ENCODE data around the gene DHRSX. TPM values are rescaled to one million over a fixed set of nuclear protein-coding genes. Genes with fewer than 3 reads are reported as not detected.
A peak's percentile ranks its signal among the peaks of the same experiment; 100 is the strongest.

The DHRSX gene
- total and polyA plus RNA-seq, 2 experiments from 2014 or later, result 15.2 to 30.2 TPM

DNA sequence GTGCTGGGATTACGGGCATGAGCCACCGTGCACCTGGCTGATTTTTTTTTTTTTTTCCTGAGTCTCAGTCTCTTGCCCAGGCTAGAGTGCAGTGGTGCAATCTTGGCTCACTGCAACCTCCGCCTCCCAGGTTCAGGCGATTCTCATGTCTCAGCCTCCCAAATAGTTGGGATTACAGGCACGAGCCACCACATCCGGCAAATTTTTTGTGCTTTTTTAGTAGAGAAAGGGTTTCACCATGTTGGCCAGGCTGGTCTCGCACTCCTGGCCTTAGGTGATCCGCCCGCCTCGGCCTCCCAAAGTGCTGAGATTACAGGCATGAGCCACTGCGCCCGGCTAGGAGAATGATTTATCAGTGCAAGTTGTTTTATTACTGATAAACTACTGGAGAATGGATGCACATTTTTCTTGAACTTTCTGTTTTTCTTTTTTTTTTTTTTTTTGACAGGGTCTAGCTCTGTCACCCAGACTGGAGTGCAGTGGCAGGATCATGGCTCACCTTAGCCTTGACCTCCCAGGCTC, 39.7 kb upstream of the DHRSX start:
- H3K9me2 ChIP-seq (ENCODE audit: insufficient read depth), result no peaks in the 10 kb centered on the region
- H4K20me1 ChIP-seq (ENCODE audit: insufficient read depth), result no peaks in the 10 kb centered on the region
- H3K9ac ChIP-seq, result no peak overlapping the region
- no peaks in the 10 kb centered on the region for H3K79me2 ChIP-seq (ENCODE audit: insufficient read depth)
- no peaks in the 10 kb centered on the region for H3K36me3 ChIP-seq (ENCODE audit: low read depth)
- no peak overlapping the region for H3K4me3 ChIP-seq
- no peaks in the 10 kb centered on the region for H3K4me1 ChIP-seq (ENCODE audit: insufficient read depth)
- no peak overlapping the region for H3K27ac ChIP-seq
- H3K4me2 ChIP-seq (ENCODE audit: unreplicated experiment), result no peak overlapping the region
- no peak overlapping the region for H2AFZ ChIP-seq
- in situ Hi-C loops (cut with MboI), result no loop called here
- H3F3A ChIP-seq (ENCODE audit: insufficient read depth), result no peaks in the 10 kb centered on the region
- DNase-seq, result no peak
- WGBS, 2 experiments (ENCODE audit: low coverage in 1 of 2, low lambda C conversion rate in 2 of 2, missing lambda C conversion rate in 2 of 2), result 80 to 85% methylated on average over 11 to 12 of the region's 12 CpGs
- H3K27me3 ChIP-seq (replicated peaks; ENCODE audit: insufficient read depth), result peaks cover 29% of the 10 kb centered on the region
- H3K9me3 ChIP-seq (ENCODE audit: low read depth), result no peaks in the 10 kb centered on the region
- no peak for TF ChIP-seq EZH2phosphoT487 (IDR thresholded peaks at IDR 0.05; ENCODE audit: insufficient read depth, low read depth)
- TF ChIP-seq EZH2 (IDR thresholded peaks at IDR 0.05; ENCODE audit: insufficient read depth, poor library complexity, severe bottlenecking), result no peak

GRCh38 chrX:2539586-2539985, 38.8 kb upstream of the DHRSX start:
- Histone ChIP-seq H3K9me3 (ENCODE audit: low read depth) (no peaks in the 10 kb centered on the region), H2AFZ (no peak overlapping the region), H3K27ac (no peak overlapping the region), H3K9ac (no peak overlapping the region), H3K9me2 (ENCODE audit: insufficient read depth) (no peaks in the 10 kb centered on the region), H3K36me3 (ENCODE audit: low read depth) (no peaks in the 10 kb centered on the region), H3K4me3 (no peak overlapping the region), H3K4me1 (ENCODE audit: insufficient read depth) (no peaks in the 10 kb centered on the region), H4K20me1 (ENCODE audit: insufficient read depth) (no peaks in the 10 kb centered on the region), H3K79me2 (ENCODE audit: insufficient read depth) (no peaks in the 10 kb centered on the region), H3F3A (ENCODE audit: insufficient read depth) (no peaks in the 10 kb centered on the region), H3K4me2 (ENCODE audit: unreplicated experiment) (no peak overlapping the region), H3K27me3 (replicated peaks; ENCODE audit: insufficient read depth) (peaks cover 29% of the 10 kb centered on the region)
- TF ChIP-seq EZH2phosphoT487 (IDR thresholded peaks at IDR 0.05; ENCODE audit: insufficient read depth, low read depth), result no peak
- no peak for TF ChIP-seq EZH2 (IDR thresholded peaks at IDR 0.05; ENCODE audit: insufficient read depth, poor library complexity, severe bottlenecking)
- no peak for DNase-seq
- 71 to 75% methylated on average over 3 of the region's 3 CpGs for WGBS, 2 experiments (ENCODE audit: low coverage in 1 of 2, low lambda C conversion rate in 2 of 2, missing lambda C conversion rate in 2 of 2)
- in situ Hi-C loops (cut with MboI), result no loop called here

DNA sequence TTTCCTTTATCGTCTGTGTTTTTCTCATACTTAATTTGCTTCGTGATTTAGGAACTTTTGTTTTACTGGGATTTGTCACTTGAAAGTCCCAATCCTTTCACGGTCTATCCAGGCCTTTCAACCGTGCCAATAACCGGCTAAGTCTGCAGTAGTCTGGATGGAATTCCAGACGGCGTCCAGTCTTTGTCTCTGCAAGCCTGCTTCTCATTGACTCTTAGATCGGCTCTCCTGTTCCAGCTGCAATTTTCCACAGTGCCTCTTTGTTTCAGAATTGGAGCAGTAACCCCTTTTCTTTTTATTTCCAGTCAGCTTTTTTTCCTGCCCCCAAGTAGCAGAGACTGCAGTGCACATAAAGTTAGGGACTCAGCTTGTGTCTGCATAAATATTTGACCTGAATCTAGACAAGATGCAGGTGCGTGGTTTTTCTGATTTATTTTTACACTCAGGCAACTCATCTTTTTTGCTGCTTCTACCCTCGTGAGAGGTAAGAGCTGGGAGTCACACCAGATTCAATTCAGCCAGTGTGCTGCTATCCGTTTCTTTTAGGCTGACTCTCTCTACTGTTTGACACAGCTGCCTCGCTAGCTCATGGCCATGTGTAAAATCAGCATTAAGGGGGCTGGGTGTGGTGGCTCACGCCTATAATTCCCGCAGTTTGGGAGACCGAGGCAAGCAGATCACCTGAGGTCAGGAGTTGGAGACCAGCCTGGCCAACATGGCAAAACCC, 37.4 kb upstream of the DHRSX start:
- TF ChIP-seq EZH2 (IDR thresholded peaks at IDR 0.05; ENCODE audit: insufficient read depth, poor library complexity, severe bottlenecking) (no peak), EZH2phosphoT487 (IDR thresholded peaks at IDR 0.05; ENCODE audit: insufficient read depth, low read depth) (no peak)
- Histone ChIP-seq H3K9me3 (ENCODE audit: low read depth) (no peaks in the 10 kb centered on the region), H3F3A (ENCODE audit: insufficient read depth) (no peaks in the 10 kb centered on the region), H3K4me2 (ENCODE audit: unreplicated experiment) (no peak overlapping the region), H3K27me3 (replicated peaks; ENCODE audit: insufficient read depth) (peaks cover 31% of the 10 kb centered on the region), H3K27ac (no peak overlapping the region), H3K4me1 (ENCODE audit: insufficient read depth) (no peaks in the 10 kb centered on the region), H4K20me1 (ENCODE audit: insufficient read depth) (no peaks in the 10 kb centered on the region), H3K79me2 (ENCODE audit: insufficient read depth) (no peaks in the 10 kb centered on the region), H3K4me3 (no peak overlapping the region), H3K9ac (no peak overlapping the region), H3K36me3 (ENCODE audit: low read depth) (no peaks in the 10 kb centered on the region), H2AFZ (no peak overlapping the region), H3K9me2 (ENCODE audit: insufficient read depth) (no peaks in the 10 kb centered on the region)
- in situ Hi-C loops (cut with MboI), result no loop called here
- peak; percentile 14 for DNase-seq
- WGBS, 2 experiments (ENCODE audit: low coverage in 1 of 2, low lambda C conversion rate in 2 of 2, missing lambda C conversion rate in 2 of 2), result 16 to 17% methylated on average over 15 of the region's 15 CpGs

DNA sequence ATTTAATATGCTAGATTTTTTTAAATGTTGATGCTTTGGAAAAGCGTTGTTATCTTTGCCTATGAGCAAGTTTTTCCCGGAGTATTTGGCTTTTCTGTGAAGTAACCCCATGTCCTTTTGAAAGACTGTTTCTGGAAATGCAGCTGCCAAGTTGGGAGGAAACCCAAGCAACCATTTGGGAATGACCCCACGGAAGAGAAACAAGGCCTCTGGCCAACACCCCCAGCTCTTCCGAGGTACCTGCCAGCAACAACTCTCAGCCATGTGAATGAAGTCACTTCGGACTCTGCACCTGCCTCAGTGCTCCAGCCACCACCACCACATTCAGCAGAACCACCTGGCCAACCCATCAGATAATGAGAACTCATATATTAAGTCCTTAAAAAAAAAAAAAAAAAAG, 36.2 kb upstream of the DHRSX start:
- in situ Hi-C loops (cut with MboI), result no loop called here

More for the DNA sequence above, 36.2 kb upstream of the DHRSX start:
- Histone ChIP-seq H4K20me1 (ENCODE audit: insufficient read depth) (no peaks in the 10 kb centered on the region), H3K9me2 (ENCODE audit: insufficient read depth) (no peaks in the 10 kb centered on the region), H3K9ac (no peak overlapping the region), H3K27ac (no peak overlapping the region), H3K4me3 (no peak overlapping the region), H3K79me2 (ENCODE audit: insufficient read depth) (no peaks in the 10 kb centered on the region), H3K9me3 (ENCODE audit: low read depth) (no peaks in the 10 kb centered on the region), H3K27me3 (replicated peaks; ENCODE audit: insufficient read depth) (peaks cover 28% of the 10 kb centered on the region), H3F3A (ENCODE audit: insufficient read depth) (no peaks in the 10 kb centered on the region), H3K36me3 (ENCODE audit: low read depth) (no peaks in the 10 kb centered on the region), H2AFZ (no peak overlapping the region), H3K4me1 (ENCODE audit: insufficient read depth) (no peaks in the 10 kb centered on the region), H3K4me2 (ENCODE audit: unreplicated experiment) (no peak overlapping the region)
- 18 to 21% methylated on average over 5 of the region's 5 CpGs for WGBS, 2 experiments (ENCODE audit: low coverage in 1 of 2, low lambda C conversion rate in 2 of 2, missing lambda C conversion rate in 2 of 2)
- no peak for DNase-seq
- TF ChIP-seq EZH2 (IDR thresholded peaks at IDR 0.05; ENCODE audit: insufficient read depth, poor library complexity, severe bottlenecking), result no peak
- no peak for TF ChIP-seq EZH2phosphoT487 (IDR thresholded peaks at IDR 0.05; ENCODE audit: insufficient read depth, low read depth)

Data from GM23248 (cell line).